Measurements from ENCODE around the gene SLC36A1.

- TF ChIP-seq CTCF (IDR thresholded peaks at IDR 0.05; ENCODE audit: borderline replicate concordance, extremely low read depth, low read length, poor library complexity, severe bottlenecking) (no peak), EZH2 (IDR thresholded peaks at IDR 0.05; ENCODE audit: borderline replicate concordance, low read depth, low read length, severe bottlenecking) (no peak)
These were observed 80.8 kb downstream of the SLC36A1 start for GRCh38 chr5:151528153-151528552.

Measured in DND-41 (cell line).